Smooth muscle cell (in vitro differentiated cells): ENCODE measurements around the gene NOSIP. TPM values are rescaled to one million over a fixed set of nuclear protein-coding genes. Genes with fewer than 3 reads are reported as not detected.

Experiments
- DNase-seq: peaks from one replicate; lab custom pipeline; 2025; ENCODE audit not compliant: unreplicated experiment; lab: John Stamatoyannopoulos, UW
- H2AFZ ChIP-seq: fragments of 200-600 bp; sonication (generic); 2 replicates; pipeline ENCODE4 v1.6.0; 2016; ENCODE audit warnings: antibody characterized with exemption, low read depth, mild to moderate bottlenecking
- H3F3A ChIP-seq: fragments of 200-600 bp; sonication (generic); 2 replicates; pipeline ENCODE4 v1.6.0; 2017; ENCODE audit warnings: antibody characterized with exemption, low read depth
- H3K27ac ChIP-seq: fragments of 200-600 bp; sonication (generic); 2 replicates; pipeline ENCODE4 v1.5.1; 2016; ENCODE audit warnings: low read depth, mild to moderate bottlenecking
- H3K27me3 ChIP-seq: fragments of 200-600 bp; sonication (generic); 2 replicates; pipeline ENCODE4 v1.6.1; 2016; ENCODE audit warnings: low read depth, mild to moderate bottlenecking
- H3K36me3 ChIP-seq: fragments of 200-600 bp; sonication (generic); 2 replicates; pipeline ENCODE4 v1.5.1; 2016; ENCODE audit warnings: low read depth
- H3K4me1 ChIP-seq: fragments of 200-600 bp; sonication (generic); 2 replicates; pipeline ENCODE4 v1.5.1; 2016; ENCODE audit warnings: low read depth
- H3K4me2 ChIP-seq: fragments of 200-600 bp; sonication (generic); 2 replicates; pipeline ENCODE4 v1.6.0; 2016; ENCODE audit warnings: mild to moderate bottlenecking
- H3K4me3 ChIP-seq: fragments of 200-600 bp; sonication (generic); 2 replicates; pipeline ENCODE4 v1.5.1; 2016; ENCODE audit warnings: mild to moderate bottlenecking
- H3K79me2 ChIP-seq: fragments of 200-600 bp; sonication (generic); 2 replicates; pipeline ENCODE4 v1.6.0; 2016; ENCODE audit warnings: low read depth, mild to moderate bottlenecking
- H3K9ac ChIP-seq: fragments of 200-600 bp; sonication (generic); 2 replicates; pipeline ENCODE4 v1.6.0; 2016; ENCODE audit warnings: low read depth
- H3K9me3 ChIP-seq: fragments of 200-600 bp; sonication (generic); replicated peaks from 2 replicates; pipeline ENCODE4 v1.5.1; 2016; ENCODE audit warnings: low read depth
- H4K20me1 ChIP-seq: fragments of 200-600 bp; sonication (generic); 2 replicates; pipeline ENCODE4 v1.6.0; 2016; ENCODE audit warnings: low read depth
- WGBS: methylation state at CpG from one replicate; pipeline ENCODE4 v1.1.7; 2016; ENCODE audit warnings: low lambda C conversion rate; 5-methylcytosine and 5-hydroxymethylcytosine counted together
- polyA plus RNA-seq: library from polyadenylated mRNA; unstranded; fragments of >200 nt; fragmentation: Nextera tagmentation; extraction: Ambion mirVana; gene quantifications from 2 replicates; pipeline ENCODE4 v1.2.1, GENCODE V29; 2016
- total RNA-seq: library from RNA; depleted of rRNA; stranded (reverse); fragments of >200 nt; gene quantifications from 2 replicates; pipeline ENCODE4 v1.2.3, GENCODE V29; 2014
- TF ChIP-seq, protein P1 (sequence below): fragments of 200-600 bp; sonication (generic); IDR thresholded peaks from 2 replicates; pipeline ENCODE4 v1.5.1; 2017; ENCODE audit warnings: borderline replicate concordance, mild to moderate bottlenecking, antibody characterized with exemption; ENCODE audit not compliant: insufficient read depth, poor library complexity, severe bottlenecking

NOSIP gene
- total and polyA plus RNA-seq, 2 experiments from 2014 or later: 45.0 to 95.7 TPM

DNA sequence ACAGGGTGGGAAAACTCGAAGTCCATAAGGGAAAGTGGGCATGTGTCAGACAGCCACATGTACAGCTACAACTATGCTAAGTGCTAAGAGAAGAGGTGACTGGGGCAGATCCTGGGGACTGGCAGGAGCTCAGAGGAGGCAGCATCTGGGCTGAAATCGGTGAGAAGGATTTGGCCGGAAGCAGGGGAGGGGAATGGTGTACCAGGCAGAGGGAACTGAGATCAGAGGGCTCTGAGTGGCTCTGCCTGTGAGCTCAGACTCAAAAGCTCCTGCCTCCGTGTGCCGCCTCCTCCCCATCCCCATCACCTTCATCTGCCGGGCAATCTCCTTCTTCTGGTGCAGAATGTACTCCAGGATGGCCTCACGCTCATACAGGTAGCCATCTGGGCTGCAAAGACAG lies 21.8 kb downstream of the NOSIP start:
- Histone ChIP-seq H3K27me3 (no peaks in the 10 kb centered on the region), H3K4me1 (peaks cover 4% of the 10 kb centered on the region), H3K4me2 (no peak overlapping the region), H3K36me3 (no peaks in the 10 kb centered on the region), H3K9ac (no peak overlapping the region), H4K20me1 (peaks cover 72% of the 10 kb centered on the region), H3K9me3 (no peaks in the 10 kb centered on the region), H3K27ac (no peak overlapping the region), H3K4me3 (no peak overlapping the region), H3F3A (peaks cover 7% of the 10 kb centered on the region), H2AFZ (no peak overlapping the region), H3K79me2 (peaks cover 22% of the 10 kb centered on the region)
- DNase-seq: no peak
- TF ChIP-seq, protein P1, sequence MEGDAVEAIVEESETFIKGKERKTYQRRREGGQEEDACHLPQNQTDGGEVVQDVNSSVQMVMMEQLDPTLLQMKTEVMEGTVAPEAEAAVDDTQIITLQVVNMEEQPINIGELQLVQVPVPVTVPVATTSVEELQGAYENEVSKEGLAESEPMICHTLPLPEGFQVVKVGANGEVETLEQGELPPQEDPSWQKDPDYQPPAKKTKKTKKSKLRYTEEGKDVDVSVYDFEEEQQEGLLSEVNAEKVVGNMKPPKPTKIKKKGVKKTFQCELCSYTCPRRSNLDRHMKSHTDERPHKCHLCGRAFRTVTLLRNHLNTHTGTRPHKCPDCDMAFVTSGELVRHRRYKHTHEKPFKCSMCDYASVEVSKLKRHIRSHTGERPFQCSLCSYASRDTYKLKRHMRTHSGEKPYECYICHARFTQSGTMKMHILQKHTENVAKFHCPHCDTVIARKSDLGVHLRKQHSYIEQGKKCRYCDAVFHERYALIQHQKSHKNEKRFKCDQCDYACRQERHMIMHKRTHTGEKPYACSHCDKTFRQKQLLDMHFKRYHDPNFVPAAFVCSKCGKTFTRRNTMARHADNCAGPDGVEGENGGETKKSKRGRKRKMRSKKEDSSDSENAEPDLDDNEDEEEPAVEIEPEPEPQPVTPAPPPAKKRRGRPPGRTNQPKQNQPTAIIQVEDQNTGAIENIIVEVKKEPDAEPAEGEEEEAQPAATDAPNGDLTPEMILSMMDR: no peak
- WGBS: 93% methylated on average over 7 of the region's 7 CpGs

DNA sequence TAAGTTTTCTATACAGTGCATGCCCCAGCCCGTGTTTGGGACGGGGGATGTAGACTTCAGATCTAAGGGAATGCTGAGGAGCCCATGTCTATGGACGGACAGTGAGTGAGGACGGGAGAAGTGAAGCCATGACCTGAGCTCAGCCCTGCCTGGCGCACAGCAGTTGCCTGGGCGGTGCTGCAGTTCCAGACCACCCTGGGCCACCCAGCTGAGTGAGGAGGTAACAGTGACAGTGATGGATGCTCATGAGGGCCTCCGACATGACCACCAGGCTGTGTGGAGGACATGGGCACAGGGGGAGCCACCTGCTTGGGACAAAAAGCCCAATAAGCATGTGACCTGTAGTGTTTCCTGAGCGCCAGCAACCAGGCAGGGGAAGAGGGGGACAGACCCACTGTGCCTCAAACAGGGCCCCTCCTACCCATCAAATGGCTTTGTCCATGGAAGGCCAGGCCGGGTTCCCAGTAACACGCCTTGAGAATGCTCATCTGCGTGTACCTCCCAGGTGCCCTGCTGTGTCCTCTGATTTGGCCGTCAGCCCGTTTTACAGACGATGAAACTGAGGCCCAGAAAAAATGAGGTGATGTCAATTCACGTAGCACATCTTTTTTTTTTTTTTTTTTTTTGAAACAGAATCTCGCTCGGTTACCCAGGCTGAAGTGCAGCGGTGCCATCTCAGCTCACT lies 22.6 kb downstream of the NOSIP start:
- TF ChIP-seq, protein P1: no peak
- peaks cover 10% of the 10 kb centered on the region for H3F3A ChIP-seq
- peaks cover 4% of the 10 kb centered on the region for H3K4me1 ChIP-seq
- H3K27me3 ChIP-seq: no peaks in the 10 kb centered on the region
- H3K4me3 ChIP-seq: no peak overlapping the region
- no peak for DNase-seq
- WGBS: 98% methylated on average over 18 of the region's 18 CpGs
- peaks cover 67% of the 10 kb centered on the region for H4K20me1 ChIP-seq
- no peak overlapping the region for H2AFZ ChIP-seq
- no peak overlapping the region for H3K9ac ChIP-seq
- no peaks in the 10 kb centered on the region for H3K9me3 ChIP-seq
- no peak overlapping the region for H3K4me2 ChIP-seq
- no peaks in the 10 kb centered on the region for H3K36me3 ChIP-seq
- H3K79me2 ChIP-seq: peaks cover 13% of the 10 kb centered on the region
- no peak overlapping the region for H3K27ac ChIP-seq

DNA sequence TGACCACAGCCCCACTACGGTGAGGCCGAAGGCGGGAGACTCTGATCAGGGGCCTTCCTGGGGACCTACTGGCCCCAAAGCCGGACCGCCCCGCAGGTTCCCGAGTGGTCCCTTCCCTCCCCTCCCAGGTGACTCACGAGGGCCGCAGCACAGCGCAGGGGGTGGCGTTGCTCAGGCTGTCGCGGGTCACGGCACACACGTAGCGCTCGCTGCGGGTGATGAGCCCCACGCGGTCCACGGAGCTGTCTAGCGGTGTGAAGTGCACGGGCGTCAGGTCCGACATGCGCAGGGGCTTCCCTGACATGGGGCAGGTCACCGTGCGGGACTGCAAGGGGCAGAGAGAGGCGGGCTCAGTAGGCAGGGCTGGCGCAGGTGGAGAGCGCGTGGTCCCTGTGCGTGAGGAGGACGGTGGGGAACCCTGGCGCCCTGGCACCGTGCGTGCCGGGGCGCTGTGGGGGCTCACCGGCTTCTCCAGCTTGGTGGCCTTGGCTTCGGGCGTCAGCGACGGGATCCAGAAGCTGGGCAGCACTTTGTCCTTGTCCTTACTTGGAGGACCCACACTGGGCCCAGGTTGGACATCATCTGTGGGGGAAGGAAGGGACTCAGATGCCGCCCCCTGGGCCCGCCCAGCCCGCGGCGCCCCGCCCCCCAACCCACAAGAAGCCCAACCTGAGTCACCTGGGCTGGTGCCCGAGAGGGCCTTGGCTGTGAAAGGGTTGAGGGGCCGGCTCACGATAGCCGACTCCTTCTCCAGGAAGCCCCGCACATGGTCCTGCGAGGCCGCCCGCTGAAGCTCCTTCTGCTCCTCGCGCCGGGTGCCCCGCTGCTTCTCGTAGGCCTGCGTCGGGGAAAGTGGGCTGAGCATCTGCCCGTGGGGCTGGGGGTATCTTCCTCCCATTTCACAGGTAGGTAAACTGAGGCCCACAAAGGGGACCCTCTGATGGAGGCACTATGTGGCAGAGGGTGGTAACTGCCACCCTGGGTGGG lies 23.7 kb downstream of the NOSIP start:
- H3K27me3 ChIP-seq: no peaks in the 10 kb centered on the region
- TF ChIP-seq, protein P1: no peak
- peaks cover 6% of the 10 kb centered on the region for H3K79me2 ChIP-seq
- H3K36me3 ChIP-seq: no peaks in the 10 kb centered on the region
- no peak overlapping the region for H3K9ac ChIP-seq
- DNase-seq: no peak
- H3K4me2 ChIP-seq: no peak overlapping the region
- WGBS: 68% methylated on average over 62 of the region's 66 CpGs
- H3K4me1 ChIP-seq: peaks cover 4% of the 10 kb centered on the region
- H3K27ac ChIP-seq: no peak overlapping the region
- no peak overlapping the region for H2AFZ ChIP-seq
- H3K4me3 ChIP-seq: no peak overlapping the region
- H4K20me1 ChIP-seq: peaks cover 56% of the 10 kb centered on the region
- H3K9me3 ChIP-seq: no peaks in the 10 kb centered on the region
- peaks cover 13% of the 10 kb centered on the region for H3F3A ChIP-seq
